ENCODE results near the gene SCO1.
A peak's percentile ranks its signal among the peaks of the same experiment; 100 is the strongest.

The SCO1 gene

DNA sequence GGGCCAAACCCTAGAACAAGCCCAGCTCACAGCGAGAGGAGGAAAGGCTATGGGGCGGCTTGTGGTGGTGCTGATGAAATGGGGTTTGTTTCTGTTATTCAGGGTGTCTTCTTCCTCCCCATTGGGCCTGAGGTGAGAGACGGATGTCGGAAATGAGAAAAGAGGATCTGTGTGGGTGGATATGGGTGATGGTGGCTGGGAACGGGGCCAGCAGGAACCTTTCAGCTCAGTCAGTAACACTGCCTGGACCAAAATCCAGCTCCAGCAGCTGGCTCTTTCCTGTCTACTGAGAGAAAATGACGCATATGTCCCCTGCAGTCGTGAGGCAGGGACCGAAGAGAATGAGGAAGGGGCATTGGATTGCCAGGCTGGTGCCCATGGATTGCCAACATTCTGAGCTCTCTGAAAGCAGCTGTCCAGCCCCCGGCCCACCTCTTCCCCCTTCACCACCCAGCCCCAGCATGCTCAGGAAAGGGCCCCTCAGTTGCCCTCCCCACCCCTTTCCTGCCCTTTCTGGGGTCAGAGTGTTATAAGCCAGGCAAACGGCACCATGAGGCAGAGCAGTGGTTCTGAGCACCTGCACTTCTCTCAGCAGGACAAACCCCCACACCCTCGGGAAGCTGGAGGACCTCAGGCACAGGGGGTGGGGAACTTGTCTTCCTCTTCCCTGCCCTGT, 44.2 kb downstream of the SCO1 start:
- DNase-seq (ENCODE audit: low spot score) = no peak

DNA sequence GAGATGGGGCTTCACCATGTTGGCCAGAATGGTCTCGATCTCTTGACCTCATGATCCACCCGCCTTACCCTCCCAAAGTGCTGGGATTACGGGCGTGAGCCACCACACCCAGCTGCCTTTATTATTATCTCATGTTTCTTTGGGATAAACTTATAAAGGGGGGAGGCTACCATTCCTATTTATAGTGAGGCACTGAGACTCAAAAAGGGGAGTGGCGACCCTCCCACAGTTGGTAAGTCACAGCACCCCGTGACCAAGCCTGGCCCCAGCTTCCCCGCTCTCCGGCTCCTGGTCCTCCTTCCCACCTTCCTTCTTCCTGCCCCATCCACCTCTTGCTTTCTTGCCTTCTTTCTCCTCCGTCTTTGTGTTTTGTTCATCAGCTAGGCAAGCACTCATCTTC, 45.4 kb downstream of the SCO1 start:
- no peak for DNase-seq (ENCODE audit: low spot score)

DNA sequence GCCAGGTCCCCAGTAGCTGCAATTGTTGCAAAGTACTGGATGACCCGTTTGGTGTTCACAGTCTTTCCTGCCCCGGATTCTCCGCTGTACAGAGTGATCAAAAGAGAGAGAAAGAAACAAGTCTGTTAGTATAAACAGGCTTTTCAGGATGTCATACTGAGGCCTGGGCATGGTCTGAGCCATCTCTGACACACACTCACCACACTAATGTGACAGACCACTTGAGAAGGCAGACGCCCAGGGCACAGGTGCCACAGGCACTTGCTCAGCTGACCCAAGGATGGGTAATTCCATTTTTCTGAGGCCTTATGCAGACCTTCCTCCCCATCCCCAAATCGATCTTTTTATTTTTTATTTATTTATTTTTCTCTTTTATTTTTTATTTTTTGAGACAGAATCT, 47.7 kb downstream of the SCO1 start:
- DNase-seq (ENCODE audit: low spot score) = no peak

DNA sequence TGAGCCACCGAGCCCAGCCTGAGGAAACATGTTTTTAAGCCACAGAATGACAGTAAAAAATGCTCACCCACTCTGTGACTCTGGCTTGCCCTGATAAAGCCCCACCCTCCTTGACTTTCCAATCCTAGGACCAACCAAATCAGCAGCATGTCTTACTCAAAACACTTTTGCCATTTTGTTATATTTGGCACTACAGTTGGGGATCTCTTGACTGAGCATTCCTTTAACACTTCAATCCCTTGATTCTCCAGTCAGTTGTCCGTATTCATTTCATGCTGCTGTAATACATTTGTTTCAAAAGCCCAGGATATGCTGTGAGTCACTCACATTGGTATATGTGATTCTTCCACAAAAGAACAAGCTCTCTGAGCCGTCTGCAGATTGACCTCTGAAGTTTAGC, 48.4 kb downstream of the SCO1 start:
- DNase-seq (ENCODE audit: low spot score) = no peak

DNA sequence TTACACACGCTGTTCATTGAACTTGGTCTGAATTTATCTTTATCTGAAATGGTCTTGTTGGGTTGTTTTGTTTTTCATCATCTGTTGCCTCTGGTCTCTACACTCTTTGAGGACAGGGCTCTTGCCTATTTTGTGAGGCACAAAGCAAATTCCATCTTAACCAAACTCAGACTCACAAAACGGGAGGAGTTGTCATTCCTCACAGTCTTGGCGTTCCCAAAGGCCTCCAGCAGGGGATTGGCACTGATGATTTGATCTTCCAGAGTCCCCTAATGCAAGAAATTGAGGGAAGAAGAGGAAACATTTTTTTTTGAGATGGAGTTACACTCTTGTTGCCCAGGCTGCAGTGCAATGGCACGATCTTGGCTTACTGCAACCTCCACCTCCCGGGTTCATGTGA, 49.0 kb downstream of the SCO1 start:
- DNase-seq (ENCODE audit: low spot score) = no peak

DNA sequence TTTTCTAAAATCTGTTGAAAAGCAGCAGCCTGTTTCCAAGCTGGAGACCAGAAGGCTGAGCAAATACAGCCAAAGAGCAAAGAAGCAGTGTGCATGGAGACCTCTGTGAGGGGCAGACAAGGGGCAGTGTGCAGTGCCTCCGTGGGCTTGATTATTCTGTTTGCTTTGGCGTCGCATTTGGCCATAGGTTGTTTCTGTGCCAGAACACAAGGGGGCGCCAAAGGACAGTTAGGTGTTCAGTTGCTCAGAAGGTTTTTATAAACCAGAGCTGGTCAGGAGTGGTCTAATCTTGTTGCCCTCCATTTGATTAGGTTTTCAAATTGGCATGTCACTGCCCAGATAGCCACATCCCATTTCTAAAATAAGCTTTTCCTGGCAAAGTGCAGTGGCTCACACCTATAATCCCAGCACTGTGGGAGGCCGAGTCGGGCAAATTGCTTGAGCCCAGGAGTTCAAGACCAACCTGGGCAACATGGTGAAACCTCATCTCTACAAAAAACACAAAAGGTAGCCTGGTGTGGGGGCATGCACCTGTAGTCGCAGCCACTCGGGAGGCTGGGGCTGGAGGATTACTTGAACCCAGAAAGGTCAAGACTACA, 50.8 kb downstream of the SCO1 start:
- DNase-seq (ENCODE audit: low spot score) = peak; percentile 86

DNA sequence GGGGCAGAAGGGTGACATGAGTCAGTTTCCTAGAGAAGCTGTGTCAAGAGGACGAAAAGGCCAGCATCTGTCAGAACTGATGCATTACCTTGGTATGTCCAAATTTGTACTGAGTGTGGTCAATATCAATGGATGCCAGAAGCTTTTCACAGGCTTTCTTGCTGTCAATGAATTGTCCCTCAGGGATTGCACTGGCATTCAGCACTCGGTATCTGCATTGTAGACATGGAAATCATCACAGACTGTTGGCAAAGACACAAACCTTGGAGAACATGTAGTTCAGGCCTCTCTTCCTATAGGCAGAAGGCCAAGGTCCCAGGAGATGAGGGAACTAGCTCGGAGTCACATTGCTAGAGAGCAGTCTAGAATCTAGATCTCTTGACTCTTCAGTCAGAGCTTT, 56.9 kb downstream of the SCO1 start:
- DNase-seq (ENCODE audit: low spot score) = no peak

DNA sequence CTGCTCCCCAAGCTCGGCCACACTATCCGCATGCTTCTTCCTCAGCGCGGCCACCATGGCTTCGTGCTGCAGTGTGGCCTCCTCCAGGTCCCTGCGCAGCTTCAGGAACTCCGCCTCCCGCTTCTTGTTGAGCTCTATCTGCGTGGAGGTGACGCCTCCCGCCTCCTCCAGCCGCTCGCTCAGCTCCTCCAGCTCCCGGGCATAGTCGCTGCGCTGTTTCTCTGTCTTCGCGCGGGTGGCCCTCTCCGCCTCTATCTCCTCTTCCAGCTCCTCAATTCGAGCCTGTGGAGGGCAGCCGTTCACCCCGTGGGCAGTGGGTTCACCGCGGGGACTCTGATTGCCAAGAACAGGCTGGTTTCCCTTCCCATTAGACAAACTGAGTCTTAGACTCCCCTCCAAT, 59.2 kb downstream of the SCO1 start:
- peak; percentile 35 for DNase-seq (ENCODE audit: low spot score)

DNA sequence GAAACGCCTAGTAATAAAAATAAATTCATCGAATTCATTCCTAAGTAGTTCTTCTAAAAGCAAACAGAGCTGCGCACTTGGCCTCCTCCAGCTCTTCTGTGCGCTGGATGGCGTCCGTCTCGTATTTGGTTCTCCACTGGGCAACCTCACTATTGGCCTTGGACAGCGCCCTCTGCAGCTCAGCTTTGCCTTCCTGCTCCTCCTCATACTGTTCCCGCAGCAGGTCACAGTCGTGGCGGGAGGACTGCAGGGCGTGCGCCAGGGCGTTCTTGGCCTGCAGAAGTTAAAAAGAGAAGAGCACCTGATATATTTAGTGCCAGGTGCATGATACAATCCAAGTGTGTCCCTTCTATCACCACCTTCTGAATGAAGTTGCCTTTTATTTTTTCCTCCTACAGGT, 62.0 kb downstream of the SCO1 start:
- no peak for DNase-seq (ENCODE audit: low spot score)

DNA sequence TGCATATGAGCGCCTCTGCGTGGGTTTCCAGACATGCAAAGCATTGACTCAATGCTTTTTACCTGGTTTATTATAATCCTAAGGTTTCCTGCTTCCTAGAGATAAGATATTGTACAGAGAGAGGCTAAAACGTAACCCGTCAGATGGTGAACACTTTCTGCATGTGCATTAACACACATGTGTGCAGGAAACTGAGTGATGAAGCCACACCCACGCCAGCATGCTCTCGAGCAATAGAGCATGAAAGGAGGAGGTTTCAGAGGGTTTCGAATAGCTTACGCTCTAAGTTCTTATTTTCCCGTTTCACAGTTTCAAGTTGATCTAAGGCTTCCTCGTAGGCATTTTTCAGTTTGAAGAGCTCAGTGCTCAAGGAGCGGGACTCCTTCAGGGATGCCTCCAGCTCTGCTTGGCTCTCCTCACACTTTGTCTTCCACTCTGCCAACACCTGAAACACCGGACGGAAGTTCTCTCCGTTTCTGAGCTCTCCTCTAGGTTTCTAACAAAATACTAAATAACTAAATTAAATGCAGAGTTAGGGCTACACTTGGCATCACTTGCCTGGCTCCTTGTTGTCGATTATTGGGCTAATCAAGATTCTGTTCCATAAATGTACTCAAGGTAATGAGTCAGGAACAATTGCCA, 63.5 kb downstream of the SCO1 start:
- no peak for DNase-seq (ENCODE audit: low spot score)

DNA sequence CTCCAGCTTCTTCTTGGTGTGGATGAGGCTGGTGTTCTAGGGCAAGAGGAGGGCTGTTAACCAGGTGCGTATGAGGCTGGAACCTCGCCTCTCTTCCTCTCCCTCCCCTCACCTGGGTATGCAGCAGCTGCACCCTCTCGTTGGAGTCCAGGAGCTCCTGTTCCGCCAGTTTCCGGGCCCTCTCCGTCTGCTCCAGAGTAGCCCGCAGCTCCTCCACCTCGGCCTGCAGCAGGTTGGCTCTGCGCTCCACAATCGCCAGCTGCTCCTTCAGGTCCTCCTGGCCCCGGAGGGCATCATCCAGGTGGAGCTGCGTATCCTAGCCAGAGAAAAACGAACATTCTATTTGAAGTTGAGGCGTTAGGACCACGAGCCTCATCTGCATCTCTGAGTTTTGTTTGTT, 65.6 kb downstream of the SCO1 start:
- no peak for DNase-seq (ENCODE audit: low spot score)

DNA sequence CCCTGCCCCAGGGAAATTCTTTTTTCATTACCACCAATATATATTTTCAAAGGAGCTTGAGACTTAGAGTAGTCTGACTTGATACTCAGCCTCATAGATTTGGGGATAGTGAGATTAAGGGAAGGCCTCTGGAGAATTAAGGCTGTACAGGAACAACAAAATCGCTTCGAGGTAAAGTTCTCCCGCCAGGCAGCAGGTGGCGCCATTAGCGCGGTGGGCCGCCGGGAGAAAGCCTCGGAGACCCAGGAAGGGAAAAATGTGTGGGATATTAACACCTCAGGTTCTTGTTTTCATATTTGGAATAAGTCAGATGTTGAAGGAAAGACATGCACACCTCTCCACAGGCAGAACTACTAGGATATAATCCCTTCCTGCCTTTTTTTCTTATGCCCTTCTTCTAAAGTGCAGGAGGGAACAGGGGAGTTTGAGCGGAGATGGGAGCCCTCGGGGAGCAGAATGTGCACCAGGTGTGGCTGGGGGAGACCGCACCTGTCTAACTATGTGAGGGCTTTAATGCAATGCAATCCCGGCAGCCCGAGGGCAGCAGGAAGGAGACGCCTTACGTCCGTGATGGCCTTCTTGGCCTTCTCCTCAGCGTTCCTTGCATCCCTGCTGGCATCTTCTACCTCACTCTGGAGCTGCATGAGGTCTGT, 66.2 kb downstream of the SCO1 start:
- peak; percentile 70 for DNase-seq (ENCODE audit: low spot score)

DNA sequence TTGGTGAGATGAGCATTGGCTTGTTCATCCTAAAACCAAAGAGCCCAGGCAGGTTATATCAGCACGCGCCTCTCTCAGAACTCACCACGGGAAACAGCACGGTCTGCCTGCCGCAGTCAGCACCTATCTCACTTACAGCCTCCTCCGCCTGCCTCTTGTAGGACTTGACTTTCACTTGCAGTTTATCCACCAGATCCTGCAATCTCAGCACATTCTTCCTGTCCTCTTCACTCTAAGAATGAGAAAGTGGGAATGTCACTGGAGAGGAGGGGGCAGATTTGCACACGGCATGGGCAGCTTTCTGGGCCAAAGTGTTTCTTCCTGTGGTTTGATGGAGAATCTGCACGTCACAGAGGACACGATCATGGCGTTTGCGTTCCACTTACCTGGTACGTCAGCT, 67.6 kb downstream of the SCO1 start:
- DNase-seq (ENCODE audit: low spot score) = no peak

DNA sequence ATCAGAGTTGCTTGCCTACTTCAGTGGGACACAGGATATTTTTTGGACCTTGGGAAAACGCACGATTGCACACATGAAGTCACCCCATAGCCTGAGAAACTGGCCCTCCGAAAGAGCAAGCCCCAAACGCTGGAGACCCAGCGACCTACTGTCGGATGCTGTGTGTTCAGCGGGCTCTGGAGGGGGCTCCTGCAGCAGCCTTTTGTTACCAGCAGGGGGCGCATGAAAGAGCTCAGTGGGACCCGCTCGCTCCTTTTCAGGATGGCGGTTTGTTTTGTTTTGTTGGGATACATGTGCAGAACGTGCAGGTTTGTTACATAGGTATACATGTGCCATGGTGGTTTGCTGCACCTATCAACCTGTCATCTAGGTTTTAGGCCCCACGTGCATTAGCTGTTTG, 68.6 kb downstream of the SCO1 start:
- DNase-seq (ENCODE audit: low spot score) = no peak

DNA sequence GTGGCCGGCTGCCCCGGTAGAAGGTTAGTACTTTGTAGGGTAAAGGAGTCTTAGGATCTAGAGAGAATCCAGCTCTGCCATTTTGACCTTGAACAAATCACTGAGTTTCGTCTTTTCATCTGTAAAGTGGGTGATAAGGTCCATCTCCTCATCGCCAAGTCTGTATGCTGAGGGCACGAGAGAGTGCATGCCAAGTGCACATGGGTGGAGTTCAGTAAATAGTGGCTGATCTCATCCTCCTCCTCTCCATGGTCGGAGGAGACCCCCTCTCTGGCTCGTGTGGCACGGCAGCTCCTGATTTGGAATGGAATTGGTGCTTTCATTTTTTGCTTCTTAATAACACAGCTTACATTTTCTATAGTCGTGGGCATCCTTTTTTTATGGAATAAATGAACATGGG, 70.9 kb downstream of the SCO1 start:
- no peak for DNase-seq (ENCODE audit: low spot score)

DNA sequence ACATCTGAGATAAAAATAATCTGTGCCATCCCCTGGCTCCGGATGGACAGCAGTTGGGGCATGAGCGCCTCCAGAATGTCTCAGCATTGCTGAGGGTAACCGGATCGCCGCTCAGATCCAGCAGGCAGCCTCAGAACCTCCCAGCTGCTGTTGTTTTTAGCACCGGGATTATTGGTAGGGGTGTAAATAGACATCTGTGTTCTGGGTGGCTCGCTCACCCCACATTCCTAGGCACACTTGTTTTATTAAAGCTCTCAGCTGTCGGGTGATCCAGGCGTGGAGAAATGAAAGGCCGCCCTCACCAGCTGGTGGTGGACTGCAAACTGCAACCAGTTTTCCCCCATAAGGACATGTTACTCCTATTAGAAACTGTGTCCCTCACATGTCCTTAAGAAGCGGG, 72.4 kb downstream of the SCO1 start:
- no peak for DNase-seq (ENCODE audit: low spot score)

DNA sequence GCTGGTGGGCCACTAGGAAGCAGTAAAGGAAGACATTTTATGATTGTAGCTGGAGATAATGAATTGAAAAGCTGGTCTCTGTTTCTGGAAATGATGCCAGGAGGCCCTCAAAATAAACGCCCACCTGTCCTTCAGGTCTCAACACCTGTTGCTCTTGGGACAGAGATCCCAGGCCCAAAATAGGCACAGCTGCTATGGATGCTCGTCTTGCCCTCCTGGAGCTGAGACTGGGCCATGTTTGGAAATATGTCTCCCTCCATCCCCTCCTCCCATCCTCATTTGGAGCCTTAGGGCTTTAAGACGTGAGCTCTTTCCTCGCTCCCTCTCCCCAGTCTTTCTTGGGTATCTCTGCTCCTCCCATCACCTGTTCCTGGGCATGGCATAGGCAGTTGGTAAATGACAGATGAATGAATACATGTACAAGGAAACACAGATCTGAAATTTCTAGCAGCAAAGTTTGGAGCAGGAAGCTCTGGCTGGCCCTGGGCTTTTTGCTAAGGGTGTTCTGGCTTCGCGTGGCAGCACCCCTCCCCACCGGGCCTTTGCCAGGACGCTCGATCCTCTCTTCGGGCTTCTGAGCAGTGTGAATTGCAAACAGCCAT, 73.5 kb downstream of the SCO1 start:
- DNase-seq (ENCODE audit: low spot score) = no peak

DNA sequence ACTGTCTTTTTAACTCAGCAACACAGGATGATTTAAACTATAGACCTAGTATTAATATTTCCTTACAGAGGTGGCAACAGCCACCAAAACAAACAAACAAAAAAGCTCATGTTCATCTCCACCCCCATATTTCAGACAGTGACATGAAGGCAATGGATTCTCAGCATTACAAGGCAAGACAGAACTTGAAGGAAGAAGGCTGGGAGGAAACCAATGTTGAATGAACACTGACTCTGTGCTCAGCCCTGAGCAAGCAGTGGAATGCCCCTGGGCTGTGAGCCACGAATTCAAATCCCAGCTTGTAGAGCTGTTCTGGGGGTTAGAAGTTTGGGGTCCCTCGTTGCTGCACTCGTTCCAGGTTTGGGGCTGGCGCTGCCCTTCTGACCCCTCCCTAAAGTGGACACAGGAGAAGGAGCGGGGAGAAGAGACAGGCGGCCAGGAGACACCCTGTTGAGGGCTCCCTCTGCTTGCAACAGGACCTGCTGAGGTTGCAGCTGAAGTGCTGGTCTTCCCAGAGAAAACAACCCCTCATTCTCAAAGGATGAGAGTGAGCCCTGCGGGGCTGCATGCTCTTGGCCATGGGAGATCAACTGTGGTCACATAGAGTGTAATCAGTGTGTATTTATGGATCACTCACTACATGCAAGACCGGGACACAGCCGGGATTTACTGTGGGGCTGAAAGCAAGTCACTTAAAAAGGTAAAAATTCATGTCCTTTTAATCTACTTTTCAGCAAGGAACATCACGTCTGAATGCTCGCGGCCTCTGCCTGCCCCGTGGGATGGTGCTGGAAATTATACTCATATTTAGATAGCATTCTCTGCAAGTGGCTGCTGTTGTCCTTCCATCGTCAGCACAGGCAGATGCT, 74.5 kb downstream of the SCO1 start:
- no peak for DNase-seq (ENCODE audit: low spot score)
